Stimulated activated CD8-positive, alpha-beta memory T cell treated with anti-CD3 and anti-CD28 coated beads, Interleukin-2, amount 100 ng/mL, for 48 hours (primary cell): ENCODE data around the gene IMMT.

ENCODE experiments used
- DNase-seq, 2 donors: peaks; one replicate each; pipeline ENCODE4 v3.0.0-alpha.2; 2020; ENCODE audit warnings: low read depth in 2 of 2

IMMT gene

GRCh38 chr2:86226636-86227520 is 31.6 kb upstream of the IMMT start:
- DNase-seq = no peak

- DNase-seq = no peak
Measured at GRCh38 chr2:86226070-86226469, 30.8 kb upstream of the IMMT start.

- peak; percentile 18 to 24 for DNase-seq
Measured at GRCh38 chr2:86225581-86225980, 30.3 kb upstream of the IMMT start.

- DNase-seq = no peak
Measured at GRCh38 chr2:86224645-86225355, 29.5 kb upstream of the IMMT start.

- no peak for DNase-seq
Measured at GRCh38 chr2:86223927-86224560, 28.8 kb upstream of the IMMT start.

- DNase-seq = no peak
Measured at GRCh38 chr2:86223140-86223926, 28.1 kb upstream of the IMMT start.

GRCh38 chr2:86221066-86221684 is 25.9 kb upstream of the IMMT start:
- peak in 1 of 2 donors; percentile 32 for DNase-seq

GRCh38 chr2:86219896-86220295 is 24.6 kb upstream of the IMMT start:
- no peak for DNase-seq

- no peak for DNase-seq
Measured at GRCh38 chr2:86218124-86218523, 22.9 kb upstream of the IMMT start.

- DNase-seq = no peak
Measured at GRCh38 chr2:86216575-86217555, 21.6 kb upstream of the IMMT start.

- DNase-seq = no peak
Measured at GRCh38 chr2:86214503-86214832, 19.2 kb upstream of the IMMT start.

- DNase-seq = no peak
Measured at GRCh38 chr2:86213699-86214502, 18.6 kb upstream of the IMMT start.

- DNase-seq = no peak
Measured at GRCh38 chr2:86213056-86213455, 17.8 kb upstream of the IMMT start.

GRCh38 chr2:86211796-86212188 is 16.5 kb upstream of the IMMT start:
- DNase-seq = no peak

GRCh38 chr2:86211033-86211795 is 16.0 kb upstream of the IMMT start:
- no peak for DNase-seq

GRCh38 chr2:86204458-86204857 is 9.2 kb upstream of the IMMT start:
- no peak for DNase-seq

- no peak for DNase-seq
Measured at GRCh38 chr2:86203614-86204013, 8.4 kb upstream of the IMMT start.

GRCh38 chr2:86202702-86203101 is 7.4 kb upstream of the IMMT start:
- DNase-seq = no peak

- no peak for DNase-seq
Measured at GRCh38 chr2:86202336-86202692, 7.1 kb upstream of the IMMT start.
